ENCODE data around the gene USP6.
"Not testable (repeated sequence)": the region's sequence is repeated elsewhere in the genome, so short reads cannot be mapped to it uniquely, and the experiment has no call there.

USP6 gene

DNA sequence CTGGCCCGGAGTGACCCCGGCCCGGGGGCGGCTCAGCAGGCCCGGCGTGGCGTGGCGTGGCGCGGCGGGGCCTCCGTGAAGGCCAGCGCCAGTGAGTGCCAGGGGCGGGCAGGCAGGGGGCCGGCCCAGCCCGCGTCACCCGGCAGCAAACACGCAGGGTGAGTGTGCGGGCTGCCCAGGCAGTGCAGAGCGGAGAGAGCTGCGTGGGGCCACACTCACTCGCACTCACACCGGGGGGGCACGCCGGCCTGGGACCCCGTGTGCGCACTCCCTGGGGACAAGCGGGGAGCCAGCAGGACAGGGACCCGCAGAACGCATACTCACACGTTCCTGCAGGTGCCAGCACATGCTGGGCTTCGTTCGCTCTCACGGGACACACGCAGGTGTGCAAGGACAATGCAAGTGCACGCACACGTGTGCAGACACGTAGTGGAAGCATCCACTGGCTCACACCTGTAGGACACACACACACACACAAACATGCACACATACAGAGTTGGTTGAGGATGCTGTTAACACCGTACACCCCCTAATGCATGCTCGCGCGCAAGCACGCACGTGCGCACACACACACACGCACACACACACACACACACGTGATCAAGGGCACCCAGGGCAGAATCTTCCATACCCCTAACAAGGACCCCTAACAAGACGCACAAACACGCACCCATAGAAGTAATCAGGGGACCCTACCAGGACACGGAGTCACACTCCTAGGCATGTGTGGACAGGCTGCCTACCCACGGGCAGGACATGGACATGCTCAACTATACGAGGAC, 7.7 kb downstream of the USP6 start:
- H3K27ac ChIP-seq = no peak overlapping the region
- H3K9me3 ChIP-seq = no peaks in the 10 kb centered on the region
- TF ChIP-seq, protein P1, sequence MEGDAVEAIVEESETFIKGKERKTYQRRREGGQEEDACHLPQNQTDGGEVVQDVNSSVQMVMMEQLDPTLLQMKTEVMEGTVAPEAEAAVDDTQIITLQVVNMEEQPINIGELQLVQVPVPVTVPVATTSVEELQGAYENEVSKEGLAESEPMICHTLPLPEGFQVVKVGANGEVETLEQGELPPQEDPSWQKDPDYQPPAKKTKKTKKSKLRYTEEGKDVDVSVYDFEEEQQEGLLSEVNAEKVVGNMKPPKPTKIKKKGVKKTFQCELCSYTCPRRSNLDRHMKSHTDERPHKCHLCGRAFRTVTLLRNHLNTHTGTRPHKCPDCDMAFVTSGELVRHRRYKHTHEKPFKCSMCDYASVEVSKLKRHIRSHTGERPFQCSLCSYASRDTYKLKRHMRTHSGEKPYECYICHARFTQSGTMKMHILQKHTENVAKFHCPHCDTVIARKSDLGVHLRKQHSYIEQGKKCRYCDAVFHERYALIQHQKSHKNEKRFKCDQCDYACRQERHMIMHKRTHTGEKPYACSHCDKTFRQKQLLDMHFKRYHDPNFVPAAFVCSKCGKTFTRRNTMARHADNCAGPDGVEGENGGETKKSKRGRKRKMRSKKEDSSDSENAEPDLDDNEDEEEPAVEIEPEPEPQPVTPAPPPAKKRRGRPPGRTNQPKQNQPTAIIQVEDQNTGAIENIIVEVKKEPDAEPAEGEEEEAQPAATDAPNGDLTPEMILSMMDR (IDR thresholded peaks at IDR 0.05) = no peak
- H3K36me3 ChIP-seq = no peaks in the 10 kb centered on the region
- H3K27me3 ChIP-seq = peaks cover 72% of the 10 kb centered on the region
- peaks cover 0 to 2% of the 10 kb centered on the region in 2 experiments for H3K4me1 ChIP-seq (ENCODE audit: control insufficient read depth in 1 of 2, insufficient read depth in 1 of 2, low read depth in 1 of 2, low read length in 1 of 2)
- no peak overlapping the region for H3K4me3 ChIP-seq (ENCODE audit: low read depth in 1 of 2, low read length in 1 of 2)

DNA sequence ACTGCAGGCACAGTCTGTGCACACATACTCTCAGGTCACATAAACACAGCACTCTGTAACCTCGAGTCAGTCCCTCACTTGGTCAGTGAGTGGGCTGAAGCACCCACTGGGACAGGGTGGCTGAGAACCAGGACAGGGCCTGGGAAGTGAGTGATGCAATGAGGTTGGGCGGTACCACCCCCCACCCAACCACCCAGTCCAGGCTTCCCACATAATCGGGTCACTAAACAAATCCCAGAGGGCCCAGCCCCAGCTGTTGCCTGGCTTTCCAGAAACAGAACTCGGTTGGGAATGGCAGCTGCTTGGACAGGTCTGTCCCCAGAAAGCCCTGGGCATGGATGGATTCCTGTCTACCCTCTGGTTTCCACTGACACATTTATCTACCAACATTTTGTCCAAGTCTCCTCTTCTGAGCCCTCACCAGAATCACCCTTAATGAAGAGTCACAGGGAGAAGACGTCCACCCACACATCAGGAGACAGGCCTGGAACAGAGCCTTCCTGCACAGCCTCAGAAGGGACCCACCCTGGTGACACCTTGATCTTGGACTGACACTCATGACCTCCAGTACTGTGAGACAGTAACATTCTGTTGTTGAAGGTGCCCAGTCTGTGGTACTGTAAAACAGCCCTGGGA, 8.4 kb downstream of the USP6 start:
- H3K27ac ChIP-seq; H3K36me3 ChIP-seq; H3K9me3 ChIP-seq; H3K4me1 ChIP-seq (ENCODE audit: control insufficient read depth in 1 of 2, insufficient read depth in 1 of 2, low read depth in 1 of 2, low read length in 1 of 2); H3K4me3 ChIP-seq (ENCODE audit: low read depth in 1 of 2, low read length in 1 of 2): not testable (repeated sequence)
- H3K27me3 ChIP-seq = peaks cover 65% of the 10 kb centered on the region

DNA sequence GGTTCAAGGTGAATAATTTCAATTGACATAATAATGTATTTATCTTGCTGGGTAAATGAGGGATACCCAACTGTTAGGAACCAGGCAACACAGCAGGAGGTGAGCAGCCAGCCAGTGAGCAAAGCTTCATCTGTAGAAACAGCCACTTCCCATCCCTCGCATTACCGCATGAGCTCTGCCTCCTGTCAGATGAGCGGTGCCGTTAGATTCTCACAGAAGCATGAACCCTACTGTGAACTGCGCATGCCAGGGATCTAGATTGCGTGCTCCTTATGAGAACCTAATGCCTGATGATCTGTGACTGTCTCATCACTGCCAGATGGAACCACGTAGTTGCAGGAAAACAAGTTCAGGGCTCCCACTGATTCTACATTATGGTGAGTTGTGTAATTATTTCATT, 9.1 kb downstream of the USP6 start:
- H3K4me1 ChIP-seq (ENCODE audit: control insufficient read depth in 1 of 2, insufficient read depth in 1 of 2, low read depth in 1 of 2, low read length in 1 of 2); H3K36me3 ChIP-seq: not testable (repeated sequence)

DNA sequence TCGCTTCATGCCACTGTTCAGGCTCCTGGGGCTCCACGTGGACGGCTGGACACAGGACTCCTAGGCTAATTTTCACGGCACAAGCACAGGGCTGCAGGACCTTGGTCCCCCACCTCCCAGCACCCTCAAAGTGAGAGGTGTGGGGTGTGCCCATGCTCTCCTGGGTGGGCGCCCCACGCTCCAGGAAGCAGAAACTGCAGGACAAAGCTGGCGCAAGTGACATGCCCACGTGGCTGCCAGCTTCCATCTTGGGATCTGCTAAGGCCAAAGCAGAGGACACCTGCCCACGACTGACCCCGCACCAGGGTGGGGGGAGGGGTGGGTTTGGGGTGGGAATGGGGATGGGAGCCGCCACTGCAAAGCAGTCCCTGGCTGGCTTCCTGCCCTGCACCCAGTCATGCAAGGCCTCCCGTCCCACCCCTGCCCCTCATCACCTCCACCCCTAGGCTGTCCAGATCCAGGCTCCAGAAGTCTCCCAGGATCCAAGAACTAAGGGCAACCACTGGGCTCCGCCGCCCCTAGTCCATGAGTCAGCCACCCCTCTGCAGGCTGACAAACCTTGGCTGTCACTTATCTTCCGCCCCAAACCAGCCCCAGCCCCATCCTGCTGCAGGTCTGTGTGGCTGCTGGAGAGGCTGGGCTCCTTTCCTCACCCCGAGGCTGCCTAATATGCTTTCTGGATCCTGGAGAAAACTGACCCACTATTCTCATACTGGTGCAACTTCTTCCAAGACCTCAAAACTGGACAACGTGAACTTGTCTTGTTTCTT, 11.1 kb downstream of the USP6 start:
- Histone ChIP-seq H3K36me3 (no peaks in the 10 kb centered on the region), H3K4me3 (ENCODE audit: low read depth in 1 of 2, low read length in 1 of 2) (no peak overlapping the region), H3K27me3 (peaks cover 38% of the 10 kb centered on the region), H3K27ac (no peak overlapping the region), H3K4me1 (ENCODE audit: control insufficient read depth in 1 of 2, insufficient read depth in 1 of 2, low read depth in 1 of 2, low read length in 1 of 2) (peaks cover 0 to 2% of the 10 kb centered on the region in 2 experiments), H3K9me3 (no peaks in the 10 kb centered on the region)
- TF ChIP-seq, protein P1 (IDR thresholded peaks at IDR 0.05) = no peak

More for the DNA sequence above, 9.1 kb downstream of the USP6 start:
- H3K27ac ChIP-seq; H3K9me3 ChIP-seq; H3K4me3 ChIP-seq (ENCODE audit: low read depth in 1 of 2, low read length in 1 of 2): not testable (repeated sequence)
- H3K27me3 ChIP-seq = peaks cover 58% of the 10 kb centered on the region

DNA sequence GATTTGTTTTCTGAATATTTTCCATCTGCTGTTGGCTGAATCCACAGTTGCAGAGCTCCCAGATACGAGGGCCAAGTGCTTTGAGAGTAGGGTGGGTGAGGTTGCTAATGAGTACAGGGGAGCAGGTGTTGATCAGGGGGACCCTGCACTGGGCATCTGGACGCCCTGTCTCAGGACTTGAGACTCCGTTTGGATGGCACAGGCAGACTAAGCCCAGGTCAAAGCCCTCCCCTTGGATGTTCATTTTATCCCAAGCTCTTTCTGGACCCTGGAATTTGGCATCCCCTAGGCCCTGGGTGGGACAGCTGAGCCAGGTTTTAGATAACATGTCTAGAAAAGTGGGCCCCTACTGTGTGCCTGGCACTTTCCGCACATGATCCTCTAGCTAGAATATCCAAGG, 12.1 kb downstream of the USP6 start:
- Histone ChIP-seq H3K4me3 (ENCODE audit: low read depth in 1 of 2, low read length in 1 of 2) (no peak overlapping the region), H3K27ac (no peak overlapping the region), H3K4me1 (ENCODE audit: control insufficient read depth in 1 of 2, insufficient read depth in 1 of 2, low read depth in 1 of 2, low read length in 1 of 2) (no peaks in the 10 kb centered on the region), H3K27me3 (peaks cover 28% of the 10 kb centered on the region), H3K36me3 (no peaks in the 10 kb centered on the region), H3K9me3 (no peaks in the 10 kb centered on the region)
- TF ChIP-seq, protein P1 (IDR thresholded peaks at IDR 0.05) = no peak

DNA sequence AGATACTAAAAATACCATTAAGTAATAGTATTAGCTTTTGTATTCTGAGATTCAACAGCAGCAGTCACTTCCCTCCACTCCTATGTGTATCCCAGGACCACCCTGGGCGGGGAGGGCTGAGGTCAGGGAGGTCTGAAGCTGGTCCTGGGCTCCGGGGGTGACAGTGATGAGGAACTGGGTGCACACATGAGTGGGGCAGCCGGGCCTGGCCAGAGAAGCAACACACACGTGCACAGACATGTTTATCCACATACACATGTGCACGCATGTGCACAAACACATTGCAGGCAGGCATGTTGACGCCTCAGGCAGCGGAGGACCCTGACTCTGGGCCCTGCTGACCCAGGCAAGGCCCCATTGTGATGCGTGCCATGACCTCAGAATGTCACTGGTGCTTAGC, 12.6 kb downstream of the USP6 start:
- not testable (repeated sequence) for H3K36me3 ChIP-seq

More for the DNA sequence above, 12.6 kb downstream of the USP6 start:
- not testable (repeated sequence) for H3K27ac ChIP-seq; H3K4me3 ChIP-seq (ENCODE audit: low read depth in 1 of 2, low read length in 1 of 2); H3K9me3 ChIP-seq; H3K4me1 ChIP-seq (ENCODE audit: control insufficient read depth in 1 of 2, insufficient read depth in 1 of 2, low read depth in 1 of 2, low read length in 1 of 2)
- H3K27me3 ChIP-seq = peaks cover 24% of the 10 kb centered on the region
